GM19438 (cell line): Measurements from ENCODE around the gene PUSL1.
"Not testable (repeated sequence)": the region's sequence is repeated elsewhere in the genome, so short reads cannot be mapped to it uniquely, and the experiment has no call there.

Experiments
- ATAC-seq: cut with Tn5 transposase; IDR thresholded peaks from one replicate; pipeline ENCODE4 v1.9.1; 2021; ENCODE audit warnings: low read depth; ENCODE audit not compliant: unreplicated experiment

PUSL1 gene

DNA sequence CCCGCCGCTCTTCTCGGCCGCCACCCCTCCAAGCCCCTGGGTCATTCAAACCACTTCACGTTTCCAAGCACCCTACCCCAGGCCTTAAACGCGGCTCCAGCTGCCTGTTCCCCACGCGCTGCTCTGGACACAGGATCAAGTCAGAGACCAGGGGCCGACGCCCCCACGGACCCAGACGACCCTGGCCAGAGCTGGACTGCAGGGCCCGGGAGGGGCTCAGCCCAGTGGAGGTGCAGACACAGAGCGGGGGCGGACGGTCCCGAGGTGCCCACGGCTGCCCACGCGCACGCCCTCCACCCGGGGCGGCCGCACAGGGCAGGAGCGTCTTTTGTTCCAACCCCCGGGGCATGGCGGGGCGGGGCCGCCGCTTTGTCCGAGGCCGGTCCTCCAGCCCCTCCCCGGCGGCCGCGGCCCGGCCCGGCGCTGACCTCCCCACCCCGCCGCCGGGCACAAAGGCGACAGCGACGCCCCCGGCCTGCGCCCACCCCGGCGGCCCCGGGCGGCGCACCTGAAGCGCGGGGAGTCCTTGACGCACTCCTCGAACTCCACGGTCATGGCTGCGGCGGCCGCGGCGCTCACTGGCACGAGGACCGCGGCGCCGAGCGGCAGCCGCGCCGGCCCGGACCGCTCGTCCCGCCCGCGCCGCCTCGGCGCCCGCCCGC, 1.0 kb upstream of the PUSL1 start:
- ATAC-seq = peak; percentile 6

- no peak for ATAC-seq
These were observed 406 bp downstream of the PUSL1 start for GRCh38 chr1:1308756-1309250.

DNA sequence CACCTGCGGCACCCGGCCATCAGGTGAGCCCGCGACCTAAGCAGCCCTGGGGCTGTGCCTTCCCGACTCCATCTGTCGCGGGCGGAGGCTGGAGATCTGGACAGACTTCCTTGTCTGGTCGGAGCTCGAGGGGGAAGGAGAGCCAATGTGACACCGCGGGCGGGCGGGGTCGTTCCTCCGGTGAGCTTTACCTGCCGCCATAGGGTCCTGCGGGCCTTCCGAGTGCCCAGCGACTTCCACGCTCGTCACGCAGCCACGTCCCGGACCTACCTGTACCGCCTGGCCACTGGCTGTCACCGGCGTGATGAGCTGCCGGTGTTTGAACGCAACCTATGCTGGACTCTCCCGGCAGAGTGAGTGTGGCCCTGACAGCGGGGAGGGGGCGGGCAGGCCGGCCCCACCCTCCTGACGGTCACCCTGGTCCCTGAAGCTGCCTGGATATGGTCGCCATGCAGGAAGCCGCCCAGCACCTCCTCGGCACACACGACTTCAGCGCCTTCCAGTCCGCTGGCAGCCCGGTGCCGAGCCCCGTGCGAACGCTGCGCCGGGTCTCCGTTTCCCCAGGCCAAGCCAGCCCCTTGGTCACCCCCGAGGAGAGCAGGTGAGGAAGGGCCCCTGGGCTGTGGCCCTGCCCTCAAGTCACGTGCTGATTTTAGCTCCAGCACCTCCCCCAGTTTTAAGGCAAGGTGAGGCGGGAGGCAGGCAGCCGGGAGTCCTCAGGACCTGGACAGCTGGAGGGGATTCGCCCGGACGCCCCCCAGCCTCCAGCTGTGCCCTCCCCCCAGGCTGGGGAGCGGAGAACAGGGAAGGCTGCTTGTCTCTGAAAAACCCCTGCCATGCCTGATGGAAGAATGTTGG, 1.1 kb downstream of the PUSL1 start:
- no peak for ATAC-seq

GRCh38 chr1:1310109-1310385, 1.6 kb downstream of the PUSL1 start:
- ATAC-seq = no peak

DNA sequence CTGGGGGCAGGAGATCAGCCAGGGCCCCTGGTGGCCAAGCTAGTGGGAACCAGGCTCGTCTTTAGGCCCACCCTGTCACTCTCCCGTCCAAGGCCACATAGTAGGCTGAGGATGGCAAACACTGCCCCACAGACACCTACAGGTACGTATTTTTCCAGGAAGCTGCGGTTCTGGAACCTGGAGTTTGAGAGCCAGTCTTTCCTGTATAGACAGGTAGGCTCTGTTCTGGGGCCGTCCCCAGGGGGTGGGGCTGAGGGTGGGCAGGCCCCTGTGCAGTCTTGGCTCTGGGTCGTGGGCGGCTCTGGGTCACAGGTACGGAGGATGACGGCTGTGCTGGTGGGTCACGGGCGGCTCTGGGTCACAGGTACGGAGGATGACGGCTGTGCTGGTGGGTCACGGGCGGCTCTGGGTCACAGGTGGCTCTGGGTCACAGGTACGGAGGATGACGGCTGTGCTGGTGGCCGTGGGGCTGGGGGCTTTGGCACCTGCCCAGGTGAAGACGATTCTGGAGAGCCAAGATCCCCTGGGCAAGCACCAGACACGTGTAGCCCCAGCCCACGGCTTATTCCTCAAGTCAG, 2.2 kb downstream of the PUSL1 start:
- ATAC-seq = no peak

GRCh38 chr1:1311107-1312104, 3.0 kb downstream of the PUSL1 start:
- ATAC-seq = no peak

DNA sequence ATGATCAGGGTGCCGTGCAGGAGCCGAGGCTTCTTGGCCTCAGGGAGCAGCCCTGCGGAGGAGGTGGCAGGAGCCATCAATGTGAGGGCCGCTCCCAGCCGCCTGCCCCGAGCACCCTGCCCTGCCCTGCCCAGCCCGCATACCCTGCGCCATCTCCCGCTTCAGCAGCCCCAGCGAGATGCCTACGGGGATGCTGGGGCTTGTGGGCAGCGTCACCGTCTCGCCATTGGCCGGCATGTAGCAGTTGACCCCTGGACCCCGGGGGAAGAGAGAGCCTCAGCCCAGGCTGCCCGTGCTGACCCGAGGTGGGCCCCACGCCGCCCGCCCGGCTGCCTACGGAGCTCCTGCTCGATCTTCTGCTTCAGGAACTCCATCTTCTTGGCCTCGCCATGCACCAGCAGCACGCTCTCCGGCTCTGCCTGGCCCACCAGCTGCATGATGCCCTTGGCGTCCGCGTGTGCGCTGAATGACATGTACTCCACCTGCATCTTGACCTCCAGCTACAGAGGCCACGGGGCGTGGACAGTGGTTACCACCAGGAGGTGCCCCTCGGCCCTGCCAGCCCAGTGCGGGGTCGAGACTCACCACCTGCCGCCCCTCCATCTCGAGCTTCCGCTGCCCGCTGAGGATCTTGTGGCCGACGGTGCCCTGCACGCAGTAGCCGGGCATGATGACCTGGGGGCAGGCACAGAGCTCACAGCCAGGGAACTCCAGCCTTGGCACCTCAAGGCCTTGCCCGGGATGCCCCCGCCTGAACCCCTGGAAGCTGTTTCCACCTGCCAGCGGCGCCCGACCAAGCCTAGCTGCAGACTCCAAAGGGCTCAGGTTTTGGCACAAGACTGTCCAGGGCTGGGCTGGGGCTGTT, 4.3 kb downstream of the PUSL1 start:
- no peak for ATAC-seq

DNA sequence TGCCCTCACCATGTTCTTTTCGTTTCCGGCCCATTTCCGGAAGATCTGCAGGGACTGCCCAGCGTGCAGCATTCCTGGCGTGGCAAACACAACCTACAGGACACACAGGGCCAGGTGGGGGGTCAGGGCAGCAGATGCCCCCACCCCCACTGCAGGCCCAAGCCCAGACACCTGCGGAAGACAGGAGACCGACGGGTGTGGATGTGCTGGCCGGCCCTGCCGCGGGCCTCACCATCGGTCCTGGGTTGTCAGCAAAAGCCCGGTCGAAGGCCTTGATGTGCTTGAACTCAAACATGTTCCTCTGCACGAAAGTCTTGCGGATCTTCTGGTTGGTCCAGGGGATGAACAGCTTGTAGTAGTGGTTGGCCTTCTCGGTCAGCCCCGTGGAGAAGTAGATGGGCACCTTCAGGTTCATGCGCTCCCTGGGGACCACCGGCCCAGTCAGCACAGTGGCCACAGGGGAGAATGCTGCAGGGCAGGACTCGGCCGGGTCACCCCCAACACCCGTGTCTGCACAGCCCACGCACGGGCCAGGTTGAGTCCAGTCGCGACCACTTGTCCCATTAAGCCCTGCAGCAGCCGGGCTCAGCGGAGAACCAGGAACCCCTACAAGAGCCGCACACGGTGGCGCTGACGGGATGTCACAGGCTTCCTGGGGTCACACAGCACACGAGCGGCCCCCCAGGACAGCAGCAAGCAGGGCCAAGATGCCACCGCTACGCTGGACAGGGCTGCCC, 5.3 kb downstream of the PUSL1 start:
- ATAC-seq = no peak

GRCh38 chr1:1314237-1314586, 5.8 kb downstream of the PUSL1 start:
- no peak for ATAC-seq

GRCh38 chr1:1314678-1315335, 6.4 kb downstream of the PUSL1 start:
- ATAC-seq = no peak

DNA sequence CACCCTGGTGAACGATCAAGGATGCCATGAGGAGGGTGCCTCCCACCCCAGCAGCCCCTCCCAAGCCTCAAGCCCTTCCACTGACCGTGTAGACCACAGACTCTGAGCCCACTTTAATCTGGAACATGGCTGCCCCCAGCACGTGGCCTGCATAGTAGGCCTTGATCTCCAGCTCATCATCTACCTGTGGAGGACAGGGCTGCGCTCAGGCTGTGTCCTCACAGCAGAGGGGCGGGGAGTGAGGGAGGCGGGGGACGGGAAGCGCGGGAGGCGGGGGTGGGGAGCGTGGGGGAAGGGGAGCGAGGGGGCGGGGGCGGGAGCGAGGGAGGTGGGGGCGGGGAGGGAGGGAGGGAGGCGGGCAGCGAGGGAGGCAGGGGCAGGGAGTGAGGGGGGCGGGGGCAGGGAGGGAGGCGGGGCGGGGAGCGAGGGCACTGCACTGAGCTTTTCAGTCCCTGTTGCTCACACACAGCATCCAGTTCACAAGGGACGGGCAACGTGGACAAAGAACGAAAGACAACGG, 7.1 kb downstream of the PUSL1 start:
- no peak for ATAC-seq

DNA sequence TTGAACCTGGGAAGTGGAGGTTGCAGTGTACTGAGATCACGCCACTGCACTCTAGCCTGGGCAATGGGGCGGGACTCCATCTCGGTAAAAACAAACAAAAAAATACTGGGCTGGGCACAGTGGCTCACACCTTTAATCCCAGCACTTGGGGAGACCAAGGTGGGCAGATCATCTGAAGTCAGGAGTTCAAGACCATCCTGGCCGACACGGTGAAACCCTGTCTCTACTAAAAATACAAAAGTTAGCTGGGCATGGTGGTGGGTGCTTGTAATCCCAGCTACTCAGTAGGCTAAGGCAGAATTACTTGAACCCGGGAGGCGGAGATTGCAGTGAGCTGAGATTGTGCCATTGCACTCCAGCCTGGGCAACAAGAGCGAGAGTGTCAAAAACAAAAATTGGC, 7.8 kb downstream of the PUSL1 start:
- not testable (repeated sequence) for ATAC-seq

DNA sequence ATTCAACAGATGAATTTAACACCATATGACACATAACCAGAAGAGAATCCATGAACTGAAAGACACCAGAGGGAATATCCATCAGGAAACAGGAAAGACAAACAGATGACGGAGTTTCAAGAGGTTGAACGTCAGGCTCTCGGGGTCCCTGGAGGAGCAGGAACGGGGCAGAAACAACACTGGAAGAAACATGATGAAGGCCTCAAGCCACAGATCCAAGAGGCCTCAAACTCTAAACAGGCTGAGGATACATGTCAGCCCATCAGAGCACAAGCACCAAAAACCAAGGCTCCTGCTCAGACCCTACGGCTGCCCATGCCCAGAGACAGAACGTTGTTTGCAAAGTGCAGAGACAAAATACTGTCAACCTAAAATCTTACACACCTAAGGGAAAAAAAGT, 9.0 kb downstream of the PUSL1 start:
- ATAC-seq = no peak

- no peak for ATAC-seq
These were observed 9.8 kb downstream of the PUSL1 start for GRCh38 chr1:1318131-1318652.

GRCh38 chr1:1318777-1319645, 10.6 kb downstream of the PUSL1 start:
- ATAC-seq = no peak

GRCh38 chr1:1319646-1319941, 11.2 kb downstream of the PUSL1 start:
- ATAC-seq = no peak

- no peak for ATAC-seq
These were observed 12.5 kb downstream of the PUSL1 start for GRCh38 chr1:1320666-1321448.
